ENCODE data around the gene SLC7A5.
"Not testable (repeated sequence)": the region's sequence is repeated elsewhere in the genome, so short reads cannot be mapped to it uniquely, and the experiment has no call there.

The SLC7A5 gene

GRCh38 chr16:87794485-87795078, 74.7 kb downstream of the SLC7A5 start:
- no peak for DNase-seq (ENCODE audit: low read depth in 2 of 2)

- no peak for DNase-seq (ENCODE audit: low read depth in 2 of 2)
Measured at GRCh38 chr16:87792205-87792565, 77.1 kb downstream of the SLC7A5 start.

DNA sequence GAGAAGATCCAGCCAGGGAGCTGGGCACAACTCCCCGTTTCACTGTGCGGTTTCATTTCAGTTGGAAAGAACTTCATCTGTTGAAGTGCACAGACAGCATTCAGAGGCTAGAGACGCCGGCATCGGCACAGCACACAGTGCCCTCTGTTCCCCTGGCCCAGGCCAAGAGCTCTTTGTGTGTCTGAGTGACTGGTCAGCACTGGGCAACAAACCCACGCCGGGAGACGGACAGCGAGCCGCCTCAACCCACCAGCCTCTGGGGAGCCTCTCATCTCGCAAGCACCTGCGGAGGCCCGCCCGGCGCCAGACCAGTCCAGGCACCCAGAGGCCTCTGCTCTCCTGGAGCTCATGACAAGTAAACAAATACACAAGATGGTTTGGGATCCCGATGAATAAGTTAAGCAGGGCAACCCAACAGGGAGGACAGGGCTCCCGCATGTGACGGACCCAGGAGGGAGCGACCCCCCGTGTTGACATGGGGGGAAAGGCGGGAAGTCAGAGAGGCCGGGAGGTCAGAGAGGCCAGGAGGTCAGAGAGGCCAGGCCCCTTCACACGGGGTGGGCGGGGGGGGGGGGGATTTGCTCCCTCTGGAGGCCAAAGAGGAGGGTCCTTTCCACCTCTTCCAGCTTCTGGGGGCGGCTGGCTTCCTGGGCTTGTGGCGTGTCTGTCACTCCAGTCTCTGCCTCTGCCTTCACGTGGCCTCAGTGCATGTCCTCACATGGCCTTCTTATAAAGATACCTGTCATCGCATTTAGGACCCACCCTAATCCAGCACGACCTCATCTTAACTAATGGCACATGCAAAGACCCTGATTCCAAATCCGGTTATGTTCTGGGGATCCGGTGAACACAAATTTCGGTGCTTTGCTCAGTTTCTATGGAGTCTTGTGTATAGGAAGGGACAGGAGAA, 77.8 kb downstream of the SLC7A5 start:
- DNase-seq (ENCODE audit: low read depth in 2 of 2): no peak

DNA sequence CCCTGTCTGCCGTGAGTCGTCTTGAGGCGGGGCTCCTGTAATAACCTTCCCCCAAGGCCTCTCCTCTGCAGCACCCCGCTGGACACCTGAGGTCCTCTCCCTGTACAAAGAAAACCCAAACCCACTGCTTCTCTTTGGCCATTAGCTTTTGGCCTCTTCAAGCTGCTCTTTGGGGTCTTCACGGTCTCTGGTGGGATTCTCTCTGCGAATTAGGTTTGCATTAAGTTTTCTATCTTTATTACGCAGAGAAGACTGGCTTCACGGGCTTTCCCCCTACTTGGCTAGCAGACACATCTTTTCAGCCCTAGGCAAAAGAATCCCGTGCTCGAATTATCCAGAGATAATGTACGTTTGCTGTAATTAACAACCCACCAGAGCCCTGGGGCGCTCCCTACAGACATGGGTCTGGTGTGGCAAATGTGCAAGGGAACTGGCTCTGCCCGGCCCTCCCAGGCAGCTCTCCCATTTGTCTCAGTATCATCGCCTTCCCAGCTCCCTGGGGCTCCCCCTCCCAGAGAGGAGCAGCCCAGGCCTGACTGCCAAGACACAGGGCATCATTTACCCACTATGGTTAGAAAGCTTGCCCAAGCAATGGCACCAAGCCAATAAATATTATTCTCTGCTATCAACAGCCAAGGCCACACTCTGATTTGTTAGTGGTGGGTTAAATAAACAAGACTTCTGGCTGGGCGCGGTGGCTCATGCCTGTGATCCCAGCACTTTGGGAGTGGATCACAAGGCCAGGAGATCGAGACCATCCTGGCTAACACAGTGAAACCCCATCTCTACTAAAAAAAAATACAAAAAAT, 78.8 kb downstream of the SLC7A5 start:
- no peak for DNase-seq (ENCODE audit: low read depth in 2 of 2)

DNA sequence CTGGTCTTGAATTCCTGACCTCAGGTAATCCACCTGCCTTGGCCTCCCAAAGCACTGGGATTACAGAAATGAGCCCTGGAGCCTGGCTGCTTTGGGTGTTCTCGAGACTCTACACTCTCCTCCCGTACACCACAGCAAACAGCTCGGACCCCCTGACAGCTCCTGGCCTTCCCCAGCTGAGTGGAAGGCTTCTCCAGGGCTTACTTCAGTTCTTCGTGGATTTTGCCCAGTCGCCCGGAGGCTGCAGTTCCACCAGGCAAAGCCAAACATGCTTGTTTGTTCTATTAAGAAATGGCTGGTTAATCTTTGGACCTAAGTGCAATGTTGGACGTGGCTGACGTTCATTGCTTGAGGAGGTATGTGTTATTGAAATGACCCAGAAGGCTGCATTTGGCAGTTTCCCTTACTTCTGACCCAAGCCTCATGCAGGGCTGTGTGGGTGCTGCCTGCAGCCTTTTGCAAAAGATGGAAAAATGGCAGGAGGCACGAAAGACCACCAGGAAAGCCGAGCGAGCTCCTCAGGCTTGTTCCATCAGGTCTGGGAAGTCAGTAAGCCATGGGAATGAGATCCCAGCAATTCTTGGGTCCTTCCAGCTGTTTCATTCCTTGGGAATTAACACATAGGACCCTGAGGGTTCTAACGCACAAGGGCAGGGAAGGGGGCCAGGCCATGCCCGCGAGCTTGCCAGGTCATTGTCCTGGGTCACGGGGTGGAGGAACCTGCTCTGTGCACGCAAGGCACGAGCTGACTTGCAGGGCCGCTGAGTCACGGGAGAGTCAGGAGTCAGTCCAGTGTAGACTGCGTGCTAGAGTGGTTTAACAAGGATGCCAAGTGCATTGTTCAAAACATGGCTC, 79.6 kb downstream of the SLC7A5 start:
- DNase-seq (ENCODE audit: low read depth in 2 of 2): no peak

DNA sequence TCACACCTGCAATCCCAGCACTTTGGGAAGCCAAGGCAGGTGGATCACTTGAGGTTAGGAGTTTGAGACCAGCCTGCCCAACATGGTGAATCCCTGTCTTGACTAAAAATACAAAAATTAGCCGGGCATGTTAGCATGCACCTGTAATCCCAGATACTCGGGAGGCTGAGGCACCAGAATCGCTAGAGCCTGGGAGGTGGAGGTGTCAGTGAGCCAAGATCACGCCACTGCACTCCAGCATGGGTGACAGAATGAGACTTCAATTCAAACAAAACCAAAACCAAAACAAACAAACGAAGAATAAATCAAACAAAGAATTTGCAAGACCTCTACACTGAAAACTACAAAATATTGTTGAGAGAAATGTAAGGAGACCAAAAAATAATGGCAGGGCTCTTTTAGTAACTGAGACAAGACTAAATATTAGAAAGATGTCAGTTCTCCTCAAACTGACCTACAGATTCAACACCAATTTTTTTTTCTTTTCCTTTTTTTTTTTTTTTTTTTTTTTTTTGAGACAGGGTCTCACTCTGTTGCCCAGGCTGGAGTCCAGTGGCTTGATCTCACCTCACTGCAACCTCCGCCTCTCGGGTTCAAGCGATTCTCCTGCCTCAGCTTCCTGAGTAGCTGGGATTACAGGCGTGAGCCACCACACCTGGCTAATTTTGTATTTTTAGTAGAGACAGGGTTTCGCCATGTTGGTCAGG, 80.4 kb downstream of the SLC7A5 start:
- not testable (repeated sequence) for DNase-seq (ENCODE audit: low read depth in 2 of 2)

GRCh38 chr16:87787451-87788091, 81.7 kb downstream of the SLC7A5 start:
- not testable (repeated sequence) for DNase-seq (ENCODE audit: low read depth in 2 of 2)

- DNase-seq (ENCODE audit: low read depth in 2 of 2): no peak
Measured at GRCh38 chr16:87784812-87785211, 84.5 kb downstream of the SLC7A5 start.

GRCh38 chr16:87782033-87782432, 87.3 kb downstream of the SLC7A5 start:
- DNase-seq (ENCODE audit: low read depth in 2 of 2): no peak

DNA sequence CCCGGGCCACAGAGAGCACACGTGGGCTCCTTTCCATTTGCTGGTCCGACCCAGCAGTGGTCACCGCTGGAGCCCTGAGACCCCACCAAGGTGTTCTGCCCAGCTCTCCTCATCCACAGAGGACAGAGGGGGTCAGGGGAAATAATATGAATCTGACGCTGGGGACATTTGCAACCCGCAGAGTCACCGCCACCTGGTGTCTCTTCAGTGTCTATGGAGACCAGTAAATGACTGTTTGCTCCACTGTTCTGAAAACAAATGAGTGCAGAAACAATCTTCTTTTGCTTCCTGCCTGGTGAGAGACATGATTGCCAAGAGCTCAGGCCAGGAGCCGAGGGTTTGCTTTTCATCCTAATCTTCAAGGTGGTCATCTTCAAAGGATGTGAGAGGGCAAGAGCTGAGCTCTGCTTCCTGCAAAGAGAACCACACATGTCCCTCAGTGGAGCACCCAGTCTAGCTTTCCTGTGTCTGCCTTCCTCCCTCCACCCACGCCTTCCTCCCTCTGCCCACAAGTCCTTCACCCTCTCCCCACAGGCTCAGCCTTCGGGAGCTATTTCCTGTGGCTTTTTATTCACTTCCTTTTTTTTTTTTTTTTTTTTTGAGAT, 88.8 kb downstream of the SLC7A5 start:
- peak; percentile 6 to 38 for DNase-seq (ENCODE audit: low read depth in 2 of 2)
